Erythroblast (primary cell): ENCODE measurements around the gene EIF4H.
A peak's percentile ranks its signal among the peaks of the same experiment; 100 is the strongest.
"Not testable (repeated sequence)": the region's sequence is repeated elsewhere in the genome, so short reads cannot be mapped to it uniquely, and the experiment has no call there.

Experiments
- DNase-seq, 2 experiments: peaks; one replicate each; lab custom pipeline; 2025; lab: John Stamatoyannopoulos, UW
- GATA1 ChIP-seq: IDR thresholded peaks from 2 replicates; pipeline ENCODE4 v1.6.1; 2011; ENCODE audit warnings: low read depth, mild to moderate bottlenecking, control low read depth, low read length, moderate library complexity
- POLR2A ChIP-seq: IDR thresholded peaks from 2 replicates; pipeline ENCODE4 v1.6.1; 2011; ENCODE audit warnings: mild to moderate bottlenecking, low read length

Gene EIF4H

GRCh38 chr7:74199551-74200355, 25.6 kb downstream of the EIF4H start:
- no peak for DNase-seq

GRCh38 chr7:74202841-74203556, 28.8 kb downstream of the EIF4H start:
- peak; percentile 54 to 62 for DNase-seq
- TF ChIP-seq GATA1 (no peak), POLR2A (no peak)

More at GRCh38 chr7:74199551-74200355, 25.6 kb downstream of the EIF4H start:
- TF ChIP-seq POLR2A (no peak), GATA1 (no peak)

- no peak for DNase-seq
Observed at GRCh38 chr7:74203956-74204618, 29.9 kb downstream of the EIF4H start.

GRCh38 chr7:74206052-74206451, 31.9 kb downstream of the EIF4H start:
- DNase-seq: not testable (repeated sequence)

More at GRCh38 chr7:74203956-74204618, 29.9 kb downstream of the EIF4H start:
- TF ChIP-seq POLR2A (no peak), GATA1 (no peak)

- DNase-seq: peak; percentile 68 to 84
- TF ChIP-seq POLR2A (no peak), GATA1 (no peak)
Observed at GRCh38 chr7:74206589-74207120, 32.5 kb downstream of the EIF4H start.

- TF ChIP-seq GATA1 (no peak), POLR2A (no peak)
Observed at GRCh38 chr7:74207586-74207985, 33.4 kb downstream of the EIF4H start.

GRCh38 chr7:74208241-74208640, 34.1 kb downstream of the EIF4H start:
- not testable (repeated sequence) for DNase-seq

More at GRCh38 chr7:74207586-74207985, 33.4 kb downstream of the EIF4H start:
- no peak for DNase-seq

GRCh38 chr7:74212661-74213060, 38.5 kb downstream of the EIF4H start:
- no peak for DNase-seq
- no peak for TF ChIP-seq GATA1
- TF ChIP-seq POLR2A: no peak

- TF ChIP-seq POLR2A (no peak), GATA1 (no peak)
- DNase-seq: no peak
Observed at GRCh38 chr7:74214816-74215630, 40.9 kb downstream of the EIF4H start.

- no peak for DNase-seq
- TF ChIP-seq GATA1 (no peak), POLR2A (no peak)
Observed at GRCh38 chr7:74215921-74216320, 41.8 kb downstream of the EIF4H start.

GRCh38 chr7:74216361-74216761, 42.2 kb downstream of the EIF4H start:
- DNase-seq: no peak
- TF ChIP-seq POLR2A (no peak), GATA1 (no peak)

GRCh38 chr7:74217455-74218342, 43.5 kb downstream of the EIF4H start:
- TF ChIP-seq GATA1 (no peak), POLR2A (no peak)
- no peak for DNase-seq

- TF ChIP-seq POLR2A (no peak), GATA1 (no peak)
Observed at GRCh38 chr7:74218343-74218698, 44.2 kb downstream of the EIF4H start.

GRCh38 chr7:74219416-74219815, 45.3 kb downstream of the EIF4H start:
- no peak for DNase-seq
- TF ChIP-seq GATA1: no peak
- TF ChIP-seq POLR2A: no peak

More at GRCh38 chr7:74218343-74218698, 44.2 kb downstream of the EIF4H start:
- no peak for DNase-seq
